GM23338 (cell line): ENCODE measurements around the gene LCN6. TPM values are rescaled to one million over a fixed set of nuclear protein-coding genes. Genes with fewer than 3 reads are reported as not detected.

Experiments used
- ATAC-seq: fragments of 200-7000 bp; cut with Tn5 transposase; 3 replicates; pipeline ENCODE4 v1.9.1; 2020
- DNase-seq: peaks from one replicate; pipeline ENCODE4 v3.0.0-alpha.2; 2015; ENCODE audit warnings: low spot score
- H2AFZ ChIP-seq: fragments of 200-600 bp; sonication (generic); 2 replicates; pipeline ENCODE4 v1.8.0; 2016; ENCODE audit warnings: antibody characterized with exemption, mild to moderate bottlenecking, moderate library complexity
- H3F3A ChIP-seq: fragments of 200-600 bp; sonication (generic); replicated peaks from 2 replicates; pipeline ENCODE4 v1.8.0; 2017; ENCODE audit warnings: antibody characterized with exemption, mixed run types, low read depth
- H3K27ac ChIP-seq: fragments of 200-600 bp; sonication (generic); 2 replicates; pipeline ENCODE4 v1.6.1; 2016; ENCODE audit warnings: low read depth
- H3K27me3 ChIP-seq: fragments of 200-600 bp; sonication (generic); 2 replicates; pipeline ENCODE4 v1.8.0; 2016; ENCODE audit warnings: mild to moderate bottlenecking, mixed run types, moderate library complexity; ENCODE audit not compliant: insufficient read depth
- H3K36me3 ChIP-seq: fragments of 200-600 bp; sonication (generic); 2 replicates; pipeline ENCODE4 v1.8.0; 2016; ENCODE audit warnings: mild to moderate bottlenecking; ENCODE audit not compliant: insufficient read depth
- H3K4me1 ChIP-seq: fragments of 200-600 bp; sonication (generic); 2 replicates; pipeline ENCODE4 v1.8.0; 2016; ENCODE audit warnings: mild to moderate bottlenecking, moderate library complexity; ENCODE audit not compliant: insufficient read depth
- H3K4me2 ChIP-seq: fragments of 200-600 bp; sonication (generic); 2 replicates; pipeline ENCODE4 v1.7.1; 2017; ENCODE audit warnings: mixed run types
- H3K4me3 ChIP-seq: fragments of 200-600 bp; sonication (generic); 2 replicates; pipeline ENCODE4 v1.6.1; 2016; ENCODE audit warnings: mixed run types
- H3K79me2 ChIP-seq: fragments of 200-600 bp; sonication (generic); replicated peaks from 2 replicates; pipeline ENCODE4 v1.8.0; 2017; ENCODE audit warnings: mild to moderate bottlenecking; ENCODE audit not compliant: insufficient read depth
- H3K9me2 ChIP-seq: fragments of 200-600 bp; sonication (generic); 2 replicates; pipeline ENCODE4 v1.8.0; 2017; ENCODE audit not compliant: insufficient read depth
- H4K20me1 ChIP-seq: fragments of 200-600 bp; sonication (generic); replicated peaks from 2 replicates; pipeline ENCODE4 v1.8.0; 2017; ENCODE audit warnings: mild to moderate bottlenecking; ENCODE audit not compliant: insufficient read depth
- H3K27ac Mint-ChIP-seq: 2 replicates; pipeline ENCODE4 v1.8.0; 2020; ENCODE audit warnings: inconsistent platforms, mild to moderate bottlenecking, moderate library complexity, mixed read lengths
- H3K27me3 Mint-ChIP-seq: 3 replicates; pipeline ENCODE4 v1.8.0; 2022; ENCODE audit warnings: low read depth, mild to moderate bottlenecking, moderate library complexity, mixed read lengths, inconsistent platforms; ENCODE audit not compliant: insufficient read depth, poor library complexity
- H3K36me3 Mint-ChIP-seq: 3 replicates; pipeline ENCODE4 v1.8.0; 2021; ENCODE audit warnings: low read depth, mild to moderate bottlenecking, inconsistent platforms, moderate library complexity, mixed read lengths
- H3K4me1 Mint-ChIP-seq: 3 replicates; pipeline ENCODE4 v1.8.0; 2020; ENCODE audit warnings: mild to moderate bottlenecking, inconsistent platforms, mixed read lengths
- H3K4me3 Mint-ChIP-seq: 3 replicates; pipeline ENCODE4 v1.8.0; 2021; ENCODE audit warnings: moderate library complexity, mild to moderate bottlenecking, inconsistent platforms, mixed read lengths
- H3K9me3 Mint-ChIP-seq: 3 replicates; pipeline ENCODE4 v1.8.0; 2020; ENCODE audit warnings: moderate library complexity, mild to moderate bottlenecking, inconsistent platforms, mixed read lengths
- CREB1 ChIP-seq: fragments of 250-450 bp; sonication (Bioruptor Pico); IDR thresholded peaks from 2 replicates; pipeline ENCODE4 v1.5.0; 2020; ENCODE audit warnings: low read depth, mild to moderate bottlenecking, moderate library complexity
- EZH2 ChIP-seq: fragments of 200-600 bp; sonication (generic); IDR thresholded peaks from one replicate; pipeline ENCODE4 v1.8.0; 2017; ENCODE audit warnings: antibody characterized with exemption, mild to moderate bottlenecking, low read depth; ENCODE audit not compliant: unreplicated experiment
- EZH2phosphoT487 ChIP-seq: fragments of 200-600 bp; sonication (generic); IDR thresholded peaks from one replicate; pipeline ENCODE4 v1.8.1; 2018; ENCODE audit warnings: antibody characterized with exemption; ENCODE audit not compliant: unreplicated experiment
- JUNB ChIP-seq: IDR thresholded peaks from one replicate; pipeline ENCODE4 v1.6.1; 2016; ENCODE audit warnings: antibody characterized with exemption; ENCODE audit not compliant: unreplicated experiment
- NANOG ChIP-seq: IDR thresholded peaks from 2 replicates; pipeline ENCODE4 v1.6.1; 2016; ENCODE audit warnings: antibody characterized with exemption, borderline replicate concordance
- POLR2AphosphoS5 ChIP-seq: IDR thresholded peaks from 2 replicates; pipeline ENCODE4 v1.6.1; 2016; ENCODE audit warnings: antibody characterized with exemption, low read depth
- STAT1 ChIP-seq: IDR thresholded peaks from one replicate; pipeline ENCODE4 v1.6.1; 2016; ENCODE audit warnings: antibody characterized with exemption; ENCODE audit not compliant: unreplicated experiment
- ZNF114 ChIP-seq: fragments of 250-450 bp; sonication (Bioruptor Pico); IDR thresholded peaks from 2 replicates; pipeline ENCODE4 v1.5.0; 2020; ENCODE audit warnings: mild to moderate bottlenecking, moderate library complexity
- ZNF331 ChIP-seq: fragments of 250-450 bp; sonication (Bioruptor Pico); IDR thresholded peaks from 2 replicates; pipeline ENCODE4 v1.5.0; 2020; ENCODE audit warnings: low read depth, mild to moderate bottlenecking, moderate library complexity
- polyA plus RNA-seq: library from polyadenylated mRNA; unstranded; fragments of >200 nt; fragmentation: Nextera tagmentation; extraction: Ambion mirVana; gene quantifications from 2 replicates; pipeline ENCODE4 v1.2.1, GENCODE V29; 2016
- total RNA-seq: library from RNA; depleted of rRNA; stranded (reverse); fragments of >200 nt; shearing (Covaris generic); gene quantifications from 2 replicates; pipeline ENCODE4 v1.2.3, GENCODE V29; 2014
- TF ChIP-seq, protein P1 (sequence below): IDR thresholded peaks from 2 replicates; pipeline ENCODE4 v1.6.1; 2016; ENCODE audit warnings: antibody characterized with exemption
- TF ChIP-seq, protein P2 (sequence below), 2 experiments: fragments of 200-600 bp in 1 of 2; sonication (generic) in 1 of 2; conservative IDR thresholded peaks; 2 replicates each; pipeline versions ENCODE4 v1.5.1 to v1.6.1; 2016 to 2017; ENCODE audit warnings: antibody characterized with exemption in 2 of 2, low read depth in 2 of 2, mild to moderate bottlenecking in 2 of 2, moderate library complexity in 1 of 2
- TF ChIP-seq, protein P3 (sequence below): IDR thresholded peaks from one replicate; pipeline ENCODE4 v1.6.1; 2018; ENCODE audit warnings: antibody characterized with exemption; ENCODE audit not compliant: unreplicated experiment
- TF ChIP-seq, protein P4 (sequence below): fragments of 250-450 bp; sonication (Bioruptor Pico); IDR thresholded peaks from 2 replicates; pipeline ENCODE4 v1.5.0; 2020; ENCODE audit warnings: mild to moderate bottlenecking, moderate library complexity

LCN6 gene
- total and polyA plus RNA-seq, 2 experiments from 2014 or later, result not detected

DNA sequence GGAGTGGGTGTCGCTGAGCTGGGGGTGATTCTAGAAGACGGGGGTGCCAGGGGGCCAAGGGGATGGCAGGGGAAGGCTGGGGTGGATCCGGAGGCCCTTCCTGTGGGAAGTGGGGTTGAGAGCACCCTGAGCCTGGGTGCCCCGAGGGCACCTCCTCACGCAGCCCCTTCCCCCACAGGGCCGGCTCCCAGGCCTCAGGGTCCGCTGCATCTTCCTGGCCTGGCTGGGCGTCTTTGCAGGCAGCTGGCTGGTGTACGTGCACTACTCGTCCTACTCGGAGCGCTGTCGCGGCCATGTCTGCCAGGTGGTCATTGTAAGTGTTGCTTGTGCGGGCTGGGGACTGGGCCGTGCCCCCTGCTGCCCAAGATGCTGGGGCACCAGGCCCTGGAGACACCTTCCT is 30.9 kb downstream of the LCN6 start:
- H3K36me3 Mint-ChIP-seq, result peaks cover 6% of the 10 kb centered on the region; the same call in 2 of the 3 replicates
- Histone ChIP-seq H3K9me2 (no peaks in the 10 kb centered on the region), H3K79me2 (peaks cover 10% of the 10 kb centered on the region; the same call in 1 of the 2 replicates), H3K4me2 (no peak overlapping the region), H2AFZ (no peak overlapping the region), H3K27me3 (no peaks in the 10 kb centered on the region), H4K20me1 (peaks cover 11% of the 10 kb centered on the region), H3K27ac (no peak overlapping the region), H3K36me3 (no peaks in the 10 kb centered on the region), H3F3A (no peaks in the 10 kb centered on the region; the same call in 1 of the 2 replicates), H3K4me3 (no peak overlapping the region), H3K4me1 (no peaks in the 10 kb centered on the region; the same call in 1 of the 2 replicates)
- peaks cover 20% of the 10 kb centered on the region for H3K27me3 Mint-ChIP-seq
- no peaks in the 10 kb centered on the region for H3K9me3 Mint-ChIP-seq
- peaks cover 8% of the 10 kb centered on the region for H3K4me1 Mint-ChIP-seq
- no peak overlapping the region for H3K4me3 Mint-ChIP-seq
- ATAC-seq (no peak), DNase-seq (no peak)
- H3K27ac Mint-ChIP-seq, result no peak overlapping the region
- no peak for TF ChIP-seq POLR2AphosphoS5
- TF ChIP-seq EZH2, result no peak
- TF ChIP-seq JUNB, result no peak
- TF ChIP-seq, protein P1, sequence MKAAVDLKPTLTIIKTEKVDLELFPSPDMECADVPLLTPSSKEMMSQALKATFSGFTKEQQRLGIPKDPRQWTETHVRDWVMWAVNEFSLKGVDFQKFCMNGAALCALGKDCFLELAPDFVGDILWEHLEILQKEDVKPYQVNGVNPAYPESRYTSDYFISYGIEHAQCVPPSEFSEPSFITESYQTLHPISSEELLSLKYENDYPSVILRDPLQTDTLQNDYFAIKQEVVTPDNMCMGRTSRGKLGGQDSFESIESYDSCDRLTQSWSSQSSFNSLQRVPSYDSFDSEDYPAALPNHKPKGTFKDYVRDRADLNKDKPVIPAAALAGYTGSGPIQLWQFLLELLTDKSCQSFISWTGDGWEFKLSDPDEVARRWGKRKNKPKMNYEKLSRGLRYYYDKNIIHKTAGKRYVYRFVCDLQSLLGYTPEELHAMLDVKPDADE, result no peak
- no peak for TF ChIP-seq NANOG
- TF ChIP-seq, protein P2, sequence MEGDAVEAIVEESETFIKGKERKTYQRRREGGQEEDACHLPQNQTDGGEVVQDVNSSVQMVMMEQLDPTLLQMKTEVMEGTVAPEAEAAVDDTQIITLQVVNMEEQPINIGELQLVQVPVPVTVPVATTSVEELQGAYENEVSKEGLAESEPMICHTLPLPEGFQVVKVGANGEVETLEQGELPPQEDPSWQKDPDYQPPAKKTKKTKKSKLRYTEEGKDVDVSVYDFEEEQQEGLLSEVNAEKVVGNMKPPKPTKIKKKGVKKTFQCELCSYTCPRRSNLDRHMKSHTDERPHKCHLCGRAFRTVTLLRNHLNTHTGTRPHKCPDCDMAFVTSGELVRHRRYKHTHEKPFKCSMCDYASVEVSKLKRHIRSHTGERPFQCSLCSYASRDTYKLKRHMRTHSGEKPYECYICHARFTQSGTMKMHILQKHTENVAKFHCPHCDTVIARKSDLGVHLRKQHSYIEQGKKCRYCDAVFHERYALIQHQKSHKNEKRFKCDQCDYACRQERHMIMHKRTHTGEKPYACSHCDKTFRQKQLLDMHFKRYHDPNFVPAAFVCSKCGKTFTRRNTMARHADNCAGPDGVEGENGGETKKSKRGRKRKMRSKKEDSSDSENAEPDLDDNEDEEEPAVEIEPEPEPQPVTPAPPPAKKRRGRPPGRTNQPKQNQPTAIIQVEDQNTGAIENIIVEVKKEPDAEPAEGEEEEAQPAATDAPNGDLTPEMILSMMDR (conservative IDR thresholded peaks at IDR 0.05; ENCODE audit: low read depth in 2 of 2), result no peak
- TF ChIP-seq, protein P3, sequence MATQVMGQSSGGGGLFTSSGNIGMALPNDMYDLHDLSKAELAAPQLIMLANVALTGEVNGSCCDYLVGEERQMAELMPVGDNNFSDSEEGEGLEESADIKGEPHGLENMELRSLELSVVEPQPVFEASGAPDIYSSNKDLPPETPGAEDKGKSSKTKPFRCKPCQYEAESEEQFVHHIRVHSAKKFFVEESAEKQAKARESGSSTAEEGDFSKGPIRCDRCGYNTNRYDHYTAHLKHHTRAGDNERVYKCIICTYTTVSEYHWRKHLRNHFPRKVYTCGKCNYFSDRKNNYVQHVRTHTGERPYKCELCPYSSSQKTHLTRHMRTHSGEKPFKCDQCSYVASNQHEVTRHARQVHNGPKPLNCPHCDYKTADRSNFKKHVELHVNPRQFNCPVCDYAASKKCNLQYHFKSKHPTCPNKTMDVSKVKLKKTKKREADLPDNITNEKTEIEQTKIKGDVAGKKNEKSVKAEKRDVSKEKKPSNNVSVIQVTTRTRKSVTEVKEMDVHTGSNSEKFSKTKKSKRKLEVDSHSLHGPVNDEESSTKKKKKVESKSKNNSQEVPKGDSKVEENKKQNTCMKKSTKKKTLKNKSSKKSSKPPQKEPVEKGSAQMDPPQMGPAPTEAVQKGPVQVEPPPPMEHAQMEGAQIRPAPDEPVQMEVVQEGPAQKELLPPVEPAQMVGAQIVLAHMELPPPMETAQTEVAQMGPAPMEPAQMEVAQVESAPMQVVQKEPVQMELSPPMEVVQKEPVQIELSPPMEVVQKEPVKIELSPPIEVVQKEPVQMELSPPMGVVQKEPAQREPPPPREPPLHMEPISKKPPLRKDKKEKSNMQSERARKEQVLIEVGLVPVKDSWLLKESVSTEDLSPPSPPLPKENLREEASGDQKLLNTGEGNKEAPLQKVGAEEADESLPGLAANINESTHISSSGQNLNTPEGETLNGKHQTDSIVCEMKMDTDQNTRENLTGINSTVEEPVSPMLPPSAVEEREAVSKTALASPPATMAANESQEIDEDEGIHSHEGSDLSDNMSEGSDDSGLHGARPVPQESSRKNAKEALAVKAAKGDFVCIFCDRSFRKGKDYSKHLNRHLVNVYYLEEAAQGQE, result no peak
- no peak for TF ChIP-seq EZH2phosphoT487
- TF ChIP-seq ZNF114 (CRISPR knock-in tag), result no peak
- no peak for TF ChIP-seq ZNF331
- no peak for TF ChIP-seq CREB1 (CRISPR knock-in tag)
- no peak for TF ChIP-seq STAT1
- TF ChIP-seq, protein P4, sequence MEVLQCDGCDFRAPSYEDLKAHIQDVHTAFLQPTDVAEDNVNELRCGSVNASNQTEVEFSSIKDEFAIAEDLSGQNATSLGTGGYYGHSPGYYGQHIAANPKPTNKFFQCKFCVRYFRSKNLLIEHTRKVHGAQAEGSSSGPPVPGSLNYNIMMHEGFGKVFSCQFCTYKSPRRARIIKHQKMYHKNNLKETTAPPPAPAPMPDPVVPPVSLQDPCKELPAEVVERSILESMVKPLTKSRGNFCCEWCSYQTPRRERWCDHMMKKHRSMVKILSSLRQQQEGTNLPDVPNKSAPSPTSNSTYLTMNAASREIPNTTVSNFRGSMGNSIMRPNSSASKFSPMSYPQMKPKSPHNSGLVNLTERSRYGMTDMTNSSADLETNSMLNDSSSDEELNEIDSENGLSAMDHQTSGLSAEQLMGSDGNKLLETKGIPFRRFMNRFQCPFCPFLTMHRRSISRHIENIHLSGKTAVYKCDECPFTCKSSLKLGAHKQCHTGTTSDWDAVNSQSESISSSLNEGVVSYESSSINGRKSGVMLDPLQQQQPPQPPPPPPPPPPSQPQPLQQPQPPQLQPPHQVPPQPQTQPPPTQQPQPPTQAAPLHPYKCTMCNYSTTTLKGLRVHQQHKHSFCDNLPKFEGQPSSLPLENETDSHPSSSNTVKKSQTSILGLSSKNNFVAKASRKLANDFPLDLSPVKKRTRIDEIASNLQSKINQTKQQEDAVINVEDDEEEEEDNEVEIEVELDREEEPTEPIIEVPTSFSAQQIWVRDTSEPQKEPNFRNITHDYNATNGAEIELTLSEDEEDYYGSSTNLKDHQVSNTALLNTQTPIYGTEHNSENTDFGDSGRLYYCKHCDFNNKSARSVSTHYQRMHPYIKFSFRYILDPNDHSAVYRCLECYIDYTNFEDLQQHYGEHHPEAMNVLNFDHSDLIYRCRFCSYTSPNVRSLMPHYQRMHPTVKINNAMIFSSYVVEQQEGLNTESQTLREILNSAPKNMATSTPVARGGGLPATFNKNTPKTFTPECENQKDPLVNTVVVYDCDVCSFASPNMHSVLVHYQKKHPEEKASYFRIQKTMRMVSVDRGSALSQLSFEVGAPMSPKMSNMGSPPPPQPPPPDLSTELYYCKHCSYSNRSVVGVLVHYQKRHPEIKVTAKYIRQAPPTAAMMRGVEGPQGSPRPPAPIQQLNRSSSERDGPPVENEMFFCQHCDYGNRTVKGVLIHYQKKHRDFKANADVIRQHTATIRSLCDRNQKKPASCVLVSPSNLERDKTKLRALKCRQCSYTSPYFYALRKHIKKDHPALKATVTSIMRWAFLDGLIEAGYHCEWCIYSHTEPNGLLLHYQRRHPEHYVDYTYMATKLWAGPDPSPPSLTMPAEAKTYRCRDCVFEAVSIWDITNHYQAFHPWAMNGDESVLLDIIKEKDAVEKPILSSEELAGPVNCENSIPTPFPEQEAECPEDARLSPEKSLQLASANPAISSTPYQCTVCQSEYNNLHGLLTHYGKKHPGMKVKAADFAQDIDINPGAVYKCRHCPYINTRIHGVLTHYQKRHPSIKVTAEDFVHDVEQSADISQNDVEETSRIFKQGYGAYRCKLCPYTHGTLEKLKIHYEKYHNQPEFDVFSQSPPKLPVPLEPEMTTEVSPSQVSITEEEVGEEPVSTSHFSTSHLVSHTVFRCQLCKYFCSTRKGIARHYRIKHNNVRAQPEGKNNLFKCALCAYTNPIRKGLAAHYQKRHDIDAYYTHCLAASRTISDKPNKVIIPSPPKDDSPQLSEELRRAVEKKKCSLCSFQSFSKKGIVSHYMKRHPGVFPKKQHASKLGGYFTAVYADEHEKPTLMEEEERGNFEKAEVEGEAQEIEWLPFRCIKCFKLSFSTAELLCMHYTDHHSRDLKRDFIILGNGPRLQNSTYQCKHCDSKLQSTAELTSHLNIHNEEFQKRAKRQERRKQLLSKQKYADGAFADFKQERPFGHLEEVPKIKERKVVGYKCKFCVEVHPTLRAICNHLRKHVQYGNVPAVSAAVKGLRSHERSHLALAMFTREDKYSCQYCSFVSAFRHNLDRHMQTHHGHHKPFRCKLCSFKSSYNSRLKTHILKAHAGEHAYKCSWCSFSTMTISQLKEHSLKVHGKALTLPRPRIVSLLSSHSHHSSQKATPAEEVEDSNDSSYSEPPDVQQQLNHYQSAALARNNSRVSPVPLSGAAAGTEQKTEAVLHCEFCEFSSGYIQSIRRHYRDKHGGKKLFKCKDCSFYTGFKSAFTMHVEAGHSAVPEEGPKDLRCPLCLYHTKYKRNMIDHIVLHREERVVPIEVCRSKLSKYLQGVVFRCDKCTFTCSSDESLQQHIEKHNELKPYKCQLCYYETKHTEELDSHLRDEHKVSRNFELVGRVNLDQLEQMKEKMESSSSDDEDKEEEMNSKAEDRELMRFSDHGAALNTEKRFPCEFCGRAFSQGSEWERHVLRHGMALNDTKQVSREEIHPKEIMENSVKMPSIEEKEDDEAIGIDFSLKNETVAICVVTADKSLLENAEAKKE (CRISPR knock-in tag), result no peak
